DND-41 (cell line): ENCODE measurements around the gene PIP4K2A.

Experiments
- ATAC-seq: fragments of 200-7000 bp; cut with Tn5 transposase; 3 replicates; pipeline ENCODE4 v1.9.1; 2021; ENCODE audit warnings: low read depth; ENCODE audit not compliant: insufficient read depth
- DNase-seq: peaks from one replicate; pipeline ENCODE4 v3.0.0-alpha.2; 2020
- H2AFZ ChIP-seq: 2 replicates; pipeline ENCODE4 v1.6.0; 2012; ENCODE audit warnings: low read depth, low read length
- H3K27ac ChIP-seq: 2 replicates; pipeline ENCODE4 v1.5.1; 2012; ENCODE audit warnings: low read length, inconsistent platforms
- H3K27me3 ChIP-seq: fragments of 200-600 bp; sonication (generic); 2 replicates; pipeline ENCODE4 v1.6.0; 2012; ENCODE audit warnings: low read length, mild to moderate bottlenecking, inconsistent platforms; ENCODE audit not compliant: insufficient read depth, poor library complexity
- H3K36me3 ChIP-seq: 2 replicates; pipeline ENCODE4 v1.5.1; 2012; ENCODE audit warnings: low read length, inconsistent platforms; ENCODE audit not compliant: insufficient read depth
- H3K4me1 ChIP-seq: 2 replicates; pipeline ENCODE4 v1.5.1; 2012; ENCODE audit warnings: mild to moderate bottlenecking, low read length; ENCODE audit not compliant: insufficient read depth
- H3K4me2 ChIP-seq: 2 replicates; pipeline ENCODE4 v1.6.0; 2012; ENCODE audit warnings: mild to moderate bottlenecking, moderate library complexity, low read length, inconsistent platforms; ENCODE audit not compliant: insufficient read depth
- H3K4me3 ChIP-seq, 2 experiments: fragments of 200-600 bp in 1 of 2; shearing (Covaris generic) in 1 of 2; 2 replicates each; pipeline ENCODE4 v1.5.1; 2012 to 2016; ENCODE audit warnings: inconsistent platforms in 2 of 2, low read length in 2 of 2, mild to moderate bottlenecking in 2 of 2, low read depth in 1 of 2, moderate library complexity in 1 of 2
- H3K79me2 ChIP-seq: 2 replicates; pipeline ENCODE4 v1.6.0; 2012; ENCODE audit warnings: low read length, inconsistent platforms; ENCODE audit not compliant: insufficient read depth
- H3K9ac ChIP-seq: 2 replicates; pipeline ENCODE4 v1.6.0; 2012; ENCODE audit warnings: low read depth, mild to moderate bottlenecking, inconsistent platforms, low read length, moderate library complexity
- H3K9me3 ChIP-seq: 2 replicates; pipeline ENCODE4 v1.5.1; 2012; ENCODE audit warnings: low read length, moderate library complexity, mild to moderate bottlenecking, inconsistent platforms; ENCODE audit not compliant: insufficient read depth, severe bottlenecking
- H4K20me1 ChIP-seq: 2 replicates; pipeline ENCODE4 v1.6.0; 2012; ENCODE audit warnings: low read length; ENCODE audit not compliant: insufficient read depth
- CTCF ChIP-seq: IDR thresholded peaks from 2 replicates; pipeline ENCODE4 v1.5.1; 2012; ENCODE audit warnings: borderline replicate concordance, low read length, moderate library complexity, mild to moderate bottlenecking; ENCODE audit not compliant: poor library complexity, severe bottlenecking; ENCODE audit errors: extremely low read depth
- EZH2 ChIP-seq: IDR thresholded peaks from 3 replicates; pipeline ENCODE4 v1.6.1; 2012; ENCODE audit warnings: borderline replicate concordance, low read depth, mild to moderate bottlenecking, moderate library complexity, low read length, inconsistent platforms; ENCODE audit not compliant: severe bottlenecking

PIP4K2A gene

GRCh38 chr10:22702348-22702747 is 12.0 kb downstream of the PIP4K2A start:
- Histone ChIP-seq H3K79me2 (peaks cover 100% of the 10 kb centered on the region), H2AFZ (no peak overlapping the region), H3K9me3 (no peaks in the 10 kb centered on the region), H3K4me1 (no peaks in the 10 kb centered on the region), H3K27me3 (no peaks in the 10 kb centered on the region), H3K4me2 (no peak overlapping the region), H3K27ac (no peak overlapping the region), H3K4me3 (no peak overlapping the region), H3K9ac (no peak overlapping the region), H3K36me3 (0 out of 2 replicates have a peak, but pooled peaks cover 4% of the 10 kb centered on the region), H4K20me1 (peaks cover 81% of the 10 kb centered on the region)
- ATAC-seq (no peak), DNase-seq (no peak)
- TF ChIP-seq EZH2 (no peak), CTCF (no peak)

- ATAC-seq (no peak), DNase-seq (no peak)
- Histone ChIP-seq H4K20me1 (peaks cover 84% of the 10 kb centered on the region), H2AFZ (no peak overlapping the region), H3K27ac (no peak overlapping the region), H3K79me2 (peaks cover 99% of the 10 kb centered on the region), H3K9ac (no peak overlapping the region), H3K4me3 (no peak overlapping the region), H3K9me3 (no peaks in the 10 kb centered on the region), H3K36me3 (0 out of 2 replicates have a peak, but pooled peaks cover 4% of the 10 kb centered on the region), H3K4me2 (no peak overlapping the region), H3K4me1 (no peaks in the 10 kb centered on the region), H3K27me3 (no peaks in the 10 kb centered on the region)
- TF ChIP-seq EZH2 (no peak), CTCF (no peak)
These were observed 13.1 kb downstream of the PIP4K2A start for GRCh38 chr10:22701132-22701826.

GRCh38 chr10:22700489-22700888 is 13.9 kb downstream of the PIP4K2A start:
- DNase-seq = no peak
- H2AFZ ChIP-seq = no peak overlapping the region
- TF ChIP-seq EZH2 = no peak
- TF ChIP-seq CTCF = no peak
- H3K27ac ChIP-seq = no peak overlapping the region
- 0 out of 2 replicates have a peak, but pooled peaks cover 4% of the 10 kb centered on the region for H3K36me3 ChIP-seq
- no peak overlapping the region for H3K9ac ChIP-seq
- H3K4me2 ChIP-seq = no peak overlapping the region
- ATAC-seq = no peak
- H4K20me1 ChIP-seq = peaks cover 84% of the 10 kb centered on the region
- H3K4me3 ChIP-seq = no peak overlapping the region
- no peaks in the 10 kb centered on the region for H3K27me3 ChIP-seq
- H3K4me1 ChIP-seq = no peaks in the 10 kb centered on the region
- peaks cover 99% of the 10 kb centered on the region for H3K79me2 ChIP-seq
- no peaks in the 10 kb centered on the region for H3K9me3 ChIP-seq
